ENCODE data around the gene SH3RF3. TPM values are rescaled to one million over a fixed set of nuclear protein-coding genes. Genes with fewer than 3 reads are reported as not detected.

SH3RF3 gene
- polyA plus RNA-seq, 2 donors: 1.1 to 1.3 TPM

- H3K4me3 ChIP-seq (ENCODE audit: low read depth in 1 of 2, low read length in 2 of 2): no peak overlapping the region
- WGBS, 2 donors: 67 to 70% methylated on average over 5 of the region's 5 CpGs
- no peaks in the 10 kb centered on the region for H3K4me1 ChIP-seq (ENCODE audit: control insufficient read depth in 2 of 2, insufficient read depth in 2 of 2, low read length in 1 of 2)
- no peak overlapping the region for H3K27ac ChIP-seq (ENCODE audit: low read depth in 2 of 2, low read length in 1 of 2)
- peaks cover 0 to 2% of the 10 kb centered on the region in 2 donors for H3K36me3 ChIP-seq (ENCODE audit: control insufficient read depth in 2 of 2, insufficient read depth in 2 of 2, low read length in 1 of 2)
- H3K27me3 ChIP-seq (ENCODE audit: control insufficient read depth in 1 of 2, insufficient read depth in 2 of 2, low read length in 2 of 2): no peaks in the 10 kb centered on the region
- H3K9me3 ChIP-seq (ENCODE audit: control insufficient read depth in 2 of 2, insufficient read depth in 1 of 2, low read depth in 1 of 2, low read length in 1 of 2): no peaks in the 10 kb centered on the region
Measured at GRCh38 chr2:109503191-109503590, 374.2 kb downstream of the SH3RF3 start.

DNA sequence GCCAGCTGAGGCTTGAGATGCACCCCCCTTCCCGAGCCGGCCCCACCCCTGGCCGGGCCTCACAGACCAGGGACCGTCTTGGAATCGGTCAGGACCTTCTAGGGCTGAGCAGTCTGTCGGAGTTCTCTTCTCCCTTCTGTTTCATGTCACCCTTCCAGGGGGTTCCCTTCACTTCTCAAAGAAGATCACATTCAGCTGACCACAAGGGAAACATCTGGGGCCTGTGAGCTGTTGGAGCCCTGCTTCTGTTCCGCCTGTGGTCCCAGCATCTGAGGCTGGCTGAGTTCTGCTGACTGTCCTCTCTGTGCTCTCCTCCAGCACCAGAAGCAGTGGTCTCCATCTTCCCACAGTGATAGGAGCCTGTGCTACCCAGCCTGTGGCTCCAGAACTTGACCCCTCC, 378.2 kb downstream of the SH3RF3 start:
- 67 to 78% methylated on average over 7 of the region's 7 CpGs for WGBS, 2 donors
- Histone ChIP-seq H3K9me3 (ENCODE audit: control insufficient read depth in 2 of 2, insufficient read depth in 1 of 2, low read depth in 1 of 2, low read length in 1 of 2) (no peaks in the 10 kb centered on the region), H3K36me3 (ENCODE audit: control insufficient read depth in 2 of 2, insufficient read depth in 2 of 2, low read length in 1 of 2) (no peaks in the 10 kb centered on the region), H3K4me3 (ENCODE audit: low read depth in 1 of 2, low read length in 2 of 2) (no peak overlapping the region), H3K27me3 (ENCODE audit: control insufficient read depth in 1 of 2, insufficient read depth in 2 of 2, low read length in 2 of 2) (no peaks in the 10 kb centered on the region), H3K27ac (ENCODE audit: low read depth in 2 of 2, low read length in 1 of 2) (no peak overlapping the region), H3K4me1 (ENCODE audit: control insufficient read depth in 2 of 2, insufficient read depth in 2 of 2, low read length in 1 of 2) (no peaks in the 10 kb centered on the region)

GRCh38 chr2:109507828-109508227, 378.8 kb downstream of the SH3RF3 start:
- WGBS, 2 donors: 72 to 73% methylated on average over 6 of the region's 6 CpGs

DNA sequence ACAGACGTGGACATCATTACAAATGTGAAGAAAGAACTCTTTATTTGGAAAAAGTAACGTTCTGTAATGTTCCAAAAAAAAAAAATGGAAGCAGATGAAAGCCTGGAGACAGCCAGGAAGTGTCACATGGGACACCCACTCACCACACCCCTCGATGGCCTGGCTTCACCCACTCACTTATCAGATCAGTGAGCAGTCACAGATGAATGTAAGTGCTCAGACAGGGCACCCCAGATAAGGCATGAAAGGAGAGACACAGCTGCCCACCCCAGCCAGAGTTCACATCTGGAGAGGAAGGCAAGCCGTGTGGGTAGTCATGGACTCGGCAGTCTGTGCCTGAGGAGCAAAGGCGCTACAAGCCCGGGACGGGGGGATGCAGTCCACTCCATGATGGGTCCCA, 379.6 kb downstream of the SH3RF3 start:
- WGBS, 2 donors: 71% methylated on average over 8 of the region's 8 CpGs
- no peaks in the 10 kb centered on the region for H3K9me3 ChIP-seq (ENCODE audit: control insufficient read depth in 2 of 2, insufficient read depth in 1 of 2, low read depth in 1 of 2, low read length in 1 of 2)
- H3K36me3 ChIP-seq (ENCODE audit: control insufficient read depth in 2 of 2, insufficient read depth in 2 of 2, low read length in 1 of 2): no peaks in the 10 kb centered on the region
- no peaks in the 10 kb centered on the region for H3K27me3 ChIP-seq (ENCODE audit: control insufficient read depth in 1 of 2, insufficient read depth in 2 of 2, low read length in 2 of 2)
- peaks cover 2 to 5% of the 10 kb centered on the region in 2 donors for H3K4me1 ChIP-seq (ENCODE audit: control insufficient read depth in 2 of 2, insufficient read depth in 2 of 2, low read length in 1 of 2)
- no peak overlapping the region for H3K4me3 ChIP-seq (ENCODE audit: low read depth in 1 of 2, low read length in 2 of 2)
- H3K27ac ChIP-seq (ENCODE audit: low read depth in 2 of 2, low read length in 1 of 2): no peak overlapping the region

More at GRCh38 chr2:109507828-109508227, 378.8 kb downstream of the SH3RF3 start:
- Histone ChIP-seq H3K27me3 (ENCODE audit: control insufficient read depth in 1 of 2, insufficient read depth in 2 of 2, low read length in 2 of 2) (no peaks in the 10 kb centered on the region), H3K4me3 (ENCODE audit: low read depth in 1 of 2, low read length in 2 of 2) (no peak overlapping the region), H3K9me3 (ENCODE audit: control insufficient read depth in 2 of 2, insufficient read depth in 1 of 2, low read depth in 1 of 2, low read length in 1 of 2) (no peaks in the 10 kb centered on the region), H3K27ac (ENCODE audit: low read depth in 2 of 2, low read length in 1 of 2) (no peak overlapping the region), H3K4me1 (ENCODE audit: control insufficient read depth in 2 of 2, insufficient read depth in 2 of 2, low read length in 1 of 2) (no peaks in the 10 kb centered on the region), H3K36me3 (ENCODE audit: control insufficient read depth in 2 of 2, insufficient read depth in 2 of 2, low read length in 1 of 2) (no peaks in the 10 kb centered on the region)

- Histone ChIP-seq H3K9me3 (ENCODE audit: control insufficient read depth in 2 of 2, insufficient read depth in 1 of 2, low read depth in 1 of 2, low read length in 1 of 2) (no peaks in the 10 kb centered on the region), H3K27me3 (ENCODE audit: control insufficient read depth in 1 of 2, insufficient read depth in 2 of 2, low read length in 2 of 2) (no peaks in the 10 kb centered on the region), H3K4me1 (ENCODE audit: control insufficient read depth in 2 of 2, insufficient read depth in 2 of 2, low read length in 1 of 2) (peaks cover 9 to 18% of the 10 kb centered on the region in 2 donors), H3K36me3 (ENCODE audit: control insufficient read depth in 2 of 2, insufficient read depth in 2 of 2, low read length in 1 of 2) (no peaks in the 10 kb centered on the region), H3K27ac (ENCODE audit: low read depth in 2 of 2, low read length in 1 of 2) (no peak overlapping the region), H3K4me3 (ENCODE audit: low read depth in 1 of 2, low read length in 2 of 2) (no peak overlapping the region)
- 53% methylated on average over 19 of the region's 19 CpGs for WGBS, 2 donors
Measured at GRCh38 chr2:109510136-109511028, 381.4 kb downstream of the SH3RF3 start.

DNA sequence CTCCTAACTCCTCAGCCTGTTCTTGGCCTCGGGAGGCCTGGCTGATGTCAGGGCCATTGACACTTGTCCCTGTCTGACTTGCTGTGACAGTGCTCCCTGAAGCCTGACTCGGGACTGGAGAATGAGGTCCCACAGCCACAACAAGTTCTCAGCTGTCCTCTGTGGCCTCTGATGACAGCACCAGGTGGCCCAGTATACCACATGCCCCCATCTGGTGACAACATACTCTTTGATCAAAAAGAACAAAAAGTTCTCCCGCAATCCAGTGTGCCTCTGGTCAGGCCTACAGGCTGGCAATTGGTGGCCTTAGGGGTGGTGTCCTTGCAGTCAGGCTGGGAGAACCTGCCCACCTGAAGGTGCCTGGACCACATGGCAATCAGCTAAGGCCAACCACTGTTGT, 382.2 kb downstream of the SH3RF3 start:
- Histone ChIP-seq H3K4me1 (ENCODE audit: control insufficient read depth in 2 of 2, insufficient read depth in 2 of 2, low read length in 1 of 2) (peaks cover 9 to 20% of the 10 kb centered on the region in 2 donors), H3K36me3 (ENCODE audit: control insufficient read depth in 2 of 2, insufficient read depth in 2 of 2, low read length in 1 of 2) (no peaks in the 10 kb centered on the region), H3K27ac (ENCODE audit: low read depth in 2 of 2, low read length in 1 of 2) (no peak overlapping the region), H3K4me3 (ENCODE audit: low read depth in 1 of 2, low read length in 2 of 2) (no peak overlapping the region), H3K9me3 (ENCODE audit: control insufficient read depth in 2 of 2, insufficient read depth in 1 of 2, low read depth in 1 of 2, low read length in 1 of 2) (no peaks in the 10 kb centered on the region), H3K27me3 (ENCODE audit: control insufficient read depth in 1 of 2, insufficient read depth in 2 of 2, low read length in 2 of 2) (no peaks in the 10 kb centered on the region)
- 68 to 71% methylated on average over 3 of the region's 3 CpGs for WGBS, 2 donors

DNA sequence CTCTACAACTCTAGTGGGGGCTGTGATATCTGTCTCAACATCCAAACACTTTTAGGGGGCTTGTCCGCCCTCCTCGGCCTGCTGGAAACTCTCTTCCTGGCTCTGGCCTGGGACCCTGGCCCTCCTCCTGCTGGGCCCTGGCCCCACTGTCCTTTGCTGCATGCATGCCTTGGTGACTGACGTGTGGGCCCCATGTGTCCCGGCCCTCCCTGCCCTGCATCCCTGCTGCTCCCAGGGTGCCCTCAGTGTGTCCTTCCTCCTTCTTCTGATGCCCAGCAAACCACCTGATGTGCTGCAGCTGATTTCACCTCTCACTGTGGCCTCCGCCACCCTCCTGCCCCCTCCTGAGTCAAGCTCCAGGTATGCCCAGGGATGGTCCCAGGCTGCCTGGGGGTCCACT, 383.1 kb downstream of the SH3RF3 start:
- no peaks in the 10 kb centered on the region for H3K36me3 ChIP-seq (ENCODE audit: control insufficient read depth in 2 of 2, insufficient read depth in 2 of 2, low read length in 1 of 2)
- WGBS, 2 donors: 77 to 95% methylated on average over 5 of the region's 5 CpGs
- no peaks in the 10 kb centered on the region for H3K27me3 ChIP-seq (ENCODE audit: control insufficient read depth in 1 of 2, insufficient read depth in 2 of 2, low read length in 2 of 2)
- H3K9me3 ChIP-seq (ENCODE audit: control insufficient read depth in 2 of 2, insufficient read depth in 1 of 2, low read depth in 1 of 2, low read length in 1 of 2): no peaks in the 10 kb centered on the region
- peaks cover 9 to 25% of the 10 kb centered on the region in 2 donors for H3K4me1 ChIP-seq (ENCODE audit: control insufficient read depth in 2 of 2, insufficient read depth in 2 of 2, low read length in 1 of 2)
- no peak overlapping the region for H3K27ac ChIP-seq (ENCODE audit: low read depth in 2 of 2, low read length in 1 of 2)
- H3K4me3 ChIP-seq (ENCODE audit: low read depth in 1 of 2, low read length in 2 of 2): no peak overlapping the region

DNA sequence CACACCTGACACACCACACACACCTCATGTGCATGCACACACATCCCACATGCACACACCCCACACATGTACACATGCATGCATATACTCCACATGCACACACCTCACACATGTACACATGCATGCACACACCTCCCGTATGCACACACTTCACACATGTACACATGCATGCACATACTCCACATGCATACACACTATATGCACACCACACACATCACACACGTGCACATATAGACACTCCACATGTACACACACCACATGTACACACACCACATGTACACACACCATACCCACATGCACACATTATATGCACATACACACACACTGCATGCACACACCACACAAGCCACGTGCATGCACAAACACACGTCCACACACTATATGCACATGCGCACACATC, 384.2 kb downstream of the SH3RF3 start:
- H3K4me1 ChIP-seq (ENCODE audit: control insufficient read depth in 2 of 2, insufficient read depth in 2 of 2, low read length in 1 of 2): peaks cover 9 to 25% of the 10 kb centered on the region in 2 donors

DNA sequence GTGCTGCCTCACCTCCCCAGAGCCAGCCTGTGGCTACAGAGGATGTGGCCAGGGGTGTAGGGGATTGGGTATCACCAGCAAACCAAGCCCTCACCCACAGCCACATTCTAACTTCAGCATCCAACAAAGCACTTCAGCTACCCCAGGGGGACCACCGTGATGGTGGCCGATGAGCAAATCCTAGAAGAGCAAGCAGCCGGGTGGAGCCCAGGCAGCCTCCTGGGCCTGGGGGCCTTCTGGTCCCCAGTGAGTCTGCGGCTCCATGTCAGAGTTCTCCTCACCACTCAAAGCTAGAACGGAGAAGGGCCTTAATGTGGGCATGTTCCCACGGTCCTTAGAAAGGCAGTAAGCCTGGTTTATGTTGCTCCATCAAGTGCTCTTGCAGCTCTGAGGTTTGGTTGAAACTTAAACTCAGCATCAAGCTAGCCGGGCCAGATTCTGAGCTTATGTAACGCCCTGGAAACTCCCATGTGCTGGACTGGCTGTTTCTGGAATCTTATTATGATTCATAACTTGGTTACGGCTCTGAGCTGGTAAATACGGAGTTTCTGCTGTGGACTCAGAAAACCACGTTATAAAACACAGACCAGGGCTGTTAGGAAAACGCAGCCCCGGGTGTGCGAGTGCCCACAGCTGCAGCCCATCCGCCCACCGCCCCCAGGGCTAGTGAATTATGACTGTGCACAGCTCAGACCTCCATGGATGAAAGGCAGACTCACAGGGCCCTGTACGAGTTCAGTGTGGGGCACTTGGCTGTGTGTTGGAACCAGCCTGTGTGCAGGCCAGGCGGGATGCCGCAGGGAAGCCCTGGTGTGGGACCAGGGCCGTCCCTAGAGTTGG, 385.0 kb downstream of the SH3RF3 start:
- WGBS, 2 donors: 25 to 43% methylated on average over 20 of the region's 20 CpGs
- no peak overlapping the region for H3K4me3 ChIP-seq (ENCODE audit: low read depth in 1 of 2, low read length in 2 of 2)
- no peaks in the 10 kb centered on the region for H3K27me3 ChIP-seq (ENCODE audit: control insufficient read depth in 1 of 2, insufficient read depth in 2 of 2, low read length in 2 of 2)
- peaks cover 11 to 25% of the 10 kb centered on the region in 2 donors for H3K4me1 ChIP-seq (ENCODE audit: control insufficient read depth in 2 of 2, insufficient read depth in 2 of 2, low read length in 1 of 2)
- no peaks in the 10 kb centered on the region for H3K36me3 ChIP-seq (ENCODE audit: control insufficient read depth in 2 of 2, insufficient read depth in 2 of 2, low read length in 1 of 2)
- no peaks in the 10 kb centered on the region for H3K9me3 ChIP-seq (ENCODE audit: control insufficient read depth in 2 of 2, insufficient read depth in 1 of 2, low read depth in 1 of 2, low read length in 1 of 2)
- H3K27ac ChIP-seq (ENCODE audit: low read depth in 2 of 2, low read length in 1 of 2): peak overlapping the region; percentile 77 to 96

More for the DNA sequence above, 384.2 kb downstream of the SH3RF3 start:
- H3K27ac ChIP-seq (ENCODE audit: low read depth in 2 of 2, low read length in 1 of 2): no peak overlapping the region
- WGBS, 2 donors: 92 to 98% methylated on average over 5 of the region's 5 CpGs
- H3K27me3 ChIP-seq (ENCODE audit: control insufficient read depth in 1 of 2, insufficient read depth in 2 of 2, low read length in 2 of 2): no peaks in the 10 kb centered on the region
- H3K4me3 ChIP-seq (ENCODE audit: low read depth in 1 of 2, low read length in 2 of 2): no peak overlapping the region
- no peaks in the 10 kb centered on the region for H3K36me3 ChIP-seq (ENCODE audit: control insufficient read depth in 2 of 2, insufficient read depth in 2 of 2, low read length in 1 of 2)
- no peaks in the 10 kb centered on the region for H3K9me3 ChIP-seq (ENCODE audit: control insufficient read depth in 2 of 2, insufficient read depth in 1 of 2, low read depth in 1 of 2, low read length in 1 of 2)
